GM12878 (cell line): Measurements from ENCODE around the gene TARDBP. TPM values are rescaled to one million over a fixed set of nuclear protein-coding genes. Genes with fewer than 3 reads are reported as not detected.

Experiments used
- ATAC-seq: fragments of 200-7000 bp; cut with Tn5 transposase; 3 replicates; pipeline ENCODE4 v1.9.1; 2020; ENCODE audit warnings: mild to moderate bottlenecking, moderate library complexity
- BruUV-seq: library from RNA; stranded (reverse); fragments of 400-500 nt; replicated peaks from 2 replicates; lab custom pipeline; 2021; lab: Mats Ljungman, UMichigan
- CTCF ChIA-PET: fragments of 300-600 bp; sonication (Branson Sonifier 250); formaldehyde crosslinking; extraction: SDS; loops from one replicate; lab custom pipeline; 2021; ENCODE audit warnings: inconsistent platforms; lab: Yijun Ruan, JAX
- POLR2A ChIA-PET: fragments of 350-600 bp; formaldehyde crosslinking; extraction: SDS; loops from one replicate; lab custom pipeline; 2021; ENCODE audit warnings: inconsistent platforms; lab: Charles Lee
- RAD21 ChIA-PET: fragments of 300-600 bp; sonication (Branson Sonifier 250); formaldehyde crosslinking; loops from one replicate; lab custom pipeline; 2023; ENCODE audit warnings: antibody characterized with exemption; ENCODE audit not compliant: unreplicated experiment; lab: Charles Lee
- SMC1A ChIA-PET: fragments of 300-600 bp; sonication (Branson Sonifier 250); formaldehyde crosslinking; loops from one replicate; lab custom pipeline; 2023; ENCODE audit not compliant: unreplicated experiment, uncharacterized antibody; lab: Charles Lee
- DNase-seq: peaks from one replicate; pipeline ENCODE4 v3.0.0-alpha.2; 2011; ENCODE audit warnings: low read depth, low spot score
- FAIRE-seq: peaks from 3 replicates; lab custom pipeline; 2011; peaks lifted over from hg19 to GRCh38; lab: Jason Lieb, UNC
- H2AFZ ChIP-seq: 2 replicates; pipeline ENCODE4 v1.6.0; 2011; ENCODE audit warnings: low read depth, low read length, control low read depth; ENCODE audit not compliant: control insufficient read depth
- H3K27ac ChIP-seq: 2 replicates; pipeline ENCODE4 v1.5.1; 2011; ENCODE audit warnings: control low read depth; ENCODE audit not compliant: control insufficient read depth, insufficient read depth
- H3K27me3 ChIP-seq, 2 experiments: replicated peaks in 1 of 2; 2 replicates each; pipeline versions ENCODE4 v1.6.0 to v1.6.1; 2011; ENCODE audit warnings: low read length in 1 of 2; ENCODE audit not compliant: control insufficient read depth in 2 of 2, insufficient read depth in 2 of 2
- H3K36me3 ChIP-seq, 2 experiments: 2 replicates each; pipeline ENCODE4 v1.5.1; 2011; ENCODE audit warnings: low read length in 1 of 2; ENCODE audit not compliant: control insufficient read depth in 2 of 2, insufficient read depth in 2 of 2
- H3K4me1 ChIP-seq: 2 replicates; pipeline ENCODE4 v1.6.1; 2011; ENCODE audit warnings: mild to moderate bottlenecking, low read length, moderate library complexity, mixed read lengths; ENCODE audit not compliant: control insufficient read depth, insufficient read depth
- H3K4me2 ChIP-seq: 2 replicates; pipeline ENCODE4 v1.6.0; 2011; ENCODE audit warnings: control low read depth; ENCODE audit not compliant: control insufficient read depth, insufficient read depth
- H3K4me3 ChIP-seq: fragments of 200-600 bp; sonication (generic); 2 replicates; pipeline ENCODE4 v1.5.1; 2016
- H3K79me2 ChIP-seq: 2 replicates; pipeline ENCODE4 v1.6.0; 2011; ENCODE audit warnings: low read length; ENCODE audit not compliant: control insufficient read depth, insufficient read depth
- H3K9ac ChIP-seq: 2 replicates; pipeline ENCODE4 v1.8.0; 2011; ENCODE audit warnings: low read length, control low read depth, mixed read lengths; ENCODE audit not compliant: control insufficient read depth, insufficient read depth
- H3K9me3 ChIP-seq: replicated peaks from 3 replicates; pipeline ENCODE4 v1.5.1; 2011; ENCODE audit warnings: mild to moderate bottlenecking, low read length; ENCODE audit not compliant: control insufficient read depth, insufficient read depth
- H4K20me1 ChIP-seq: 2 replicates; pipeline ENCODE4 v1.6.0; 2011; ENCODE audit not compliant: control insufficient read depth, insufficient read depth
- BACH1 ChIP-seq: fragments of 450-650 bp; IDR thresholded peaks from 2 replicates; pipeline ENCODE4 v1.6.1; 2017; ENCODE audit warnings: mild to moderate bottlenecking, borderline replicate concordance
- CHD2 ChIP-seq: IDR thresholded peaks from 2 replicates; pipeline ENCODE4 v1.6.1; 2011; ENCODE audit warnings: low read depth, low read length, improper control_type of control experiment, borderline replicate concordance
- KLF5 ChIP-seq: fragments of 450-650 bp; IDR thresholded peaks from 2 replicates; pipeline ENCODE4 v1.6.1; 2014; ENCODE audit warnings: mild to moderate bottlenecking; ENCODE audit not compliant: partially characterized antibody
- MTA3 ChIP-seq: IDR thresholded peaks from 2 replicates; pipeline ENCODE4 v1.6.1; 2012; ENCODE audit warnings: low read length, inconsistent platforms, borderline replicate concordance
- NFXL1 ChIP-seq: fragments of 450-650 bp; IDR thresholded peaks from 2 replicates; pipeline ENCODE4 v1.6.1; 2017; ENCODE audit warnings: antibody characterized with exemption, mild to moderate bottlenecking, borderline replicate concordance
- NR2C1 ChIP-seq: fragments of 450-650 bp; IDR thresholded peaks from 2 replicates; pipeline ENCODE4 v1.6.1; 2017; ENCODE audit warnings: antibody characterized with exemption, mild to moderate bottlenecking, moderate library complexity
- PAX8 ChIP-seq: fragments of 450-650 bp; IDR thresholded peaks from 2 replicates; pipeline ENCODE4 v1.6.1; 2017; ENCODE audit warnings: mild to moderate bottlenecking, moderate library complexity
- RB1 ChIP-seq: fragments of 450-650 bp; formaldehyde crosslinking; IDR thresholded peaks from 2 replicates; pipeline ENCODE4 v1.6.1; 2017; ENCODE audit warnings: mild to moderate bottlenecking, borderline replicate concordance
- RUNX3 ChIP-seq: IDR thresholded peaks from 2 replicates; pipeline ENCODE4 v1.6.1; 2012; ENCODE audit warnings: low read length, inconsistent platforms
- SIN3A ChIP-seq: IDR thresholded peaks from 2 replicates; pipeline ENCODE4 v1.6.1; 2012; ENCODE audit warnings: low read depth, low read length, improper control_type of control experiment
- SIX5 ChIP-seq: IDR thresholded peaks from 2 replicates; pipeline ENCODE4 v1.6.1; 2011; ENCODE audit warnings: mild to moderate bottlenecking, low read depth, low read length, moderate library complexity; ENCODE audit not compliant: severe bottlenecking
- TCF3 ChIP-seq: IDR thresholded peaks from 2 replicates; pipeline ENCODE4 v1.6.1; 2012; ENCODE audit warnings: low read depth, mild to moderate bottlenecking, low read length, borderline replicate concordance; ENCODE audit not compliant: insufficient read depth
- ZNF217 ChIP-seq: fragments of 450-650 bp; IDR thresholded peaks from 2 replicates; pipeline ENCODE4 v1.6.1; 2017; ENCODE audit warnings: antibody characterized with exemption, mild to moderate bottlenecking
- ZZZ3 ChIP-seq: IDR thresholded peaks from 2 replicates; pipeline ENCODE4 v1.6.1; 2011; ENCODE audit warnings: low read depth; ENCODE audit not compliant: control insufficient read depth, insufficient read length
- WGBS: methylation state at CpG from one replicate; pipeline ENCODE4 v1.1.6; 2016; ENCODE audit warnings: low lambda C conversion rate; ENCODE audit not compliant: insufficient replicate concordance, insufficient coverage; ENCODE audit errors: missing lambda C conversion rate; 5-methylcytosine and 5-hydroxymethylcytosine counted together
- in situ Hi-C: fragments of 300-500 bp; cut with MboI; formaldehyde crosslinking; loops from 9 replicates; pipeline ENCODE4 v1.14.3; 2018; ENCODE audit warnings: mixed read lengths
- intact Hi-C: fragments of 100-400 bp; cut with micrococcal nuclease; formaldehyde crosslinking; loops from one replicate; pipeline ENCODE4 v1.14.2; 2022; ENCODE audit not compliant: unreplicated experiment
- polyA plus RNA-seq, 11 experiments: library from polyadenylated mRNA; depleted of rRNA in 4 of 11; unstranded in 6 of 11; stranded (reverse) in 5 of 11; fragments of >200 nt; fragmentation: Nextera tagmentation in 4 of 11; fragmentation: Illumina TruSeq in 1 of 11; extraction: Ambion mirVana in 4 of 11; extraction: Trizol in 1 of 11; gene quantifications; 1 replicate in 1 of 11; 2 replicates in 10 of 11; pipeline versions ENCODE4 v1.2.1 to v1.2.3, GENCODE V29; 2011 to 2016; ENCODE audit warnings: inconsistent platforms in 2 of 11, missing spikeins in 2 of 11, low read depth in 1 of 11
- total RNA-seq, 4 experiments: library from RNA; depleted of rRNA in 3 of 4; stranded (reverse); fragments of >200 nt in 3 of 4; fragmentation: Illumina TruSeq in 1 of 4; extraction: Trizol in 1 of 4; gene quantifications; 2 replicates each; pipeline versions ENCODE4 v1.2.1 to v1.2.3, GENCODE V29; 2013 to 2021
- TF ChIP-seq, protein P1 (sequence below): IDR thresholded peaks from 2 replicates; pipeline ENCODE4 v1.6.1; 2012; ENCODE audit warnings: low read depth, low read length, improper control_type of control experiment
- TF ChIP-seq, protein P2 (sequence below): IDR thresholded peaks from 2 replicates; pipeline ENCODE4 v1.6.1; 2011; ENCODE audit warnings: borderline replicate concordance, low read depth, mild to moderate bottlenecking, moderate library complexity, mixed read lengths, low read length; ENCODE audit not compliant: insufficient read depth; ENCODE audit errors: extremely low read length
- TF ChIP-seq, protein P3 (sequence below): fragments of 450-650 bp; IDR thresholded peaks from 2 replicates; pipeline ENCODE4 v1.6.1; 2016; ENCODE audit warnings: mild to moderate bottlenecking
- TF ChIP-seq, protein P4 (sequence below), 3 experiments: IDR thresholded peaks in 2 of 3; conservative IDR thresholded peaks in 1 of 3; 2 replicates each; pipeline ENCODE4 v1.5.1; 2011; ENCODE audit warnings: low read depth in 3 of 3, low read length in 3 of 3, mild to moderate bottlenecking in 3 of 3, control low read depth in 2 of 3, moderate library complexity in 2 of 3, inconsistent platforms in 1 of 3, mixed read lengths in 1 of 3; ENCODE audit not compliant: control insufficient read depth in 2 of 3, insufficient read depth in 1 of 3; ENCODE audit errors: extremely low read depth in 1 of 3

The TARDBP gene
- total and polyA plus RNA-seq, 10 of the 15 experiments (the other 5 are each of a cell fraction or from before 2014, with no cell fraction given) = 55.6 to 318 (median 192) TPM

DNA sequence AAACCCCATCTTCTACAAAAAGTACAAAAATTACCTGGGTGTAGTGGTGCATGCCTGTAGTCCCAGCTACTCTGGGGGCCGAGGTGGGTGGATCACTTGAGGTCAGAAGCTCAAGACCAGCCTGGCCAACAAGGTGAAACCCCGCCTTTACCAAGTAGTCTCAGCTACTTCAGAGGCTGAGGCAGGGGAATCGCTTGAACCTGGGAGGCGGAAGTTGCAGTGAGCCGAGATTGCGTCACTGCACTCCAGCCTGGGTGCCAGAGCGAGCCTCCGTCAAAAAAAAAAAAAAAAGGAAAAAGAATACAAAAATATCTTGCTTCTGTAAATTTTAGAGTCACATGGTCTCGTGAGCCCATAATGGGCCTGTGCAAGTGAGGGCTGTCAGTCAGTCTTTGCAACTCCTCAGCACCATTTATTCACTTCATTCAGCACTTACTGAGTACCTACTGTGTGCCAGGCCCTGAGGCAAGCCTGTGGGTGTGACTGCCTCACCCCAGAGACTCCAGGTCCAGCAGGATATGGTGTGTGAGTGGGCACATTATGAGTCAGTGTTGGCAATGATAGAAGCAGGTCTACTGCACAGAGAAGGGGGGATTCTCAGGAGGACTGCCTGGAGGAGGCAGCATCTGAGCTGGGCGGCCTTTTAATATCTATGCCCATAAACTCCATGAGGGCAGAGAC lies 46.8 kb upstream of the TARDBP start:
- H4K20me1 ChIP-seq = no peaks in the 10 kb centered on the region
- FAIRE-seq (no peak), ATAC-seq (peak; percentile 81), DNase-seq (peak; percentile 58)
- BruUV-seq = no TSS peak
- H3K27ac ChIP-seq = peak overlapping the region; percentile 77
- no peaks in the 10 kb centered on the region for H3K27me3 ChIP-seq
- POLR2A ChIA-PET = interaction anchor here (0.5 to 2.8 kb wide), 5 partner anchors 21 to 1012 kb away, joined by 3 to 41 read pairs (median 3); partner anchors contain the start of gene TARDBP
- no peaks in the 10 kb centered on the region for H3K36me3 ChIP-seq
- 5% methylated on average over 8 of the region's 10 CpGs for WGBS
- intact Hi-C loops = loop anchor here (1.0 to 10.0 kb wide), 3 partner anchors 21 to 451 kb away; no protein-coding TSS in a partner anchor
- CTCF ChIA-PET = interaction anchor here (0.6 to 6.3 kb wide), 7 partner anchors 16 to 1631 kb away, joined by 3 to 40 read pairs (median 4); partner anchors contain the start of gene TARDBP
- H2AFZ ChIP-seq = peak overlapping the region; percentile 38
- in situ Hi-C loops = no loop called here
- 0 out of 2 replicates have a peak overlapping the region, but pooled peaks have one; percentile 25 for H3K4me3 ChIP-seq
- SMC1A ChIA-PET = interaction anchor here (0.8 to 8.7 kb wide), 11 partner anchors 9 to 470 kb away, joined by 3 to 118 read pairs (median 4); partner anchors contain the start of gene TARDBP
- H3K9ac ChIP-seq = peak overlapping the region; percentile 38
- H3K4me2 ChIP-seq = peak overlapping the region; percentile 62
- RAD21 ChIA-PET = interaction anchor here (0.6 to 8.2 kb wide), 12 partner anchors 21 to 1241 kb away, joined by 3 to 89 read pairs (median 4); partner anchors contain the start of gene TARDBP
- no peaks in the 10 kb centered on the region for H3K9me3 ChIP-seq
- H3K4me1 ChIP-seq = peaks cover 69% of the 10 kb centered on the region
- no peaks in the 10 kb centered on the region for H3K79me2 ChIP-seq
- TF ChIP-seq KLF5 = no peak
- TF ChIP-seq TCF3 = no peak
- TF ChIP-seq BACH1 = no peak
- TF ChIP-seq ZZZ3 = no peak
- no peak for TF ChIP-seq CHD2
- TF ChIP-seq NR2C1 = no peak
- TF ChIP-seq RB1 = no peak
- TF ChIP-seq NFXL1 = no peak
- TF ChIP-seq, protein P1, sequence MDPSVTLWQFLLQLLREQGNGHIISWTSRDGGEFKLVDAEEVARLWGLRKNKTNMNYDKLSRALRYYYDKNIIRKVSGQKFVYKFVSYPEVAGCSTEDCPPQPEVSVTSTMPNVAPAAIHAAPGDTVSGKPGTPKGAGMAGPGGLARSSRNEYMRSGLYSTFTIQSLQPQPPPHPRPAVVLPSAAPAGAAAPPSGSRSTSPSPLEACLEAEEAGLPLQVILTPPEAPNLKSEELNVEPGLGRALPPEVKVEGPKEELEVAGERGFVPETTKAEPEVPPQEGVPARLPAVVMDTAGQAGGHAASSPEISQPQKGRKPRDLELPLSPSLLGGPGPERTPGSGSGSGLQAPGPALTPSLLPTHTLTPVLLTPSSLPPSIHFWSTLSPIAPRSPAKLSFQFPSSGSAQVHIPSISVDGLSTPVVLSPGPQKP = no peak
- TF ChIP-seq, protein P2, sequence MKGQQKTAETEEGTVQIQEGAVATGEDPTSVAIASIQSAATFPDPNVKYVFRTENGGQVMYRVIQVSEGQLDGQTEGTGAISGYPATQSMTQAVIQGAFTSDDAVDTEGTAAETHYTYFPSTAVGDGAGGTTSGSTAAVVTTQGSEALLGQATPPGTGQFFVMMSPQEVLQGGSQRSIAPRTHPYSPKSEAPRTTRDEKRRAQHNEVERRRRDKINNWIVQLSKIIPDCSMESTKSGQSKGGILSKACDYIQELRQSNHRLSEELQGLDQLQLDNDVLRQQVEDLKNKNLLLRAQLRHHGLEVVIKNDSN = no peak
- TF ChIP-seq, protein P3, sequence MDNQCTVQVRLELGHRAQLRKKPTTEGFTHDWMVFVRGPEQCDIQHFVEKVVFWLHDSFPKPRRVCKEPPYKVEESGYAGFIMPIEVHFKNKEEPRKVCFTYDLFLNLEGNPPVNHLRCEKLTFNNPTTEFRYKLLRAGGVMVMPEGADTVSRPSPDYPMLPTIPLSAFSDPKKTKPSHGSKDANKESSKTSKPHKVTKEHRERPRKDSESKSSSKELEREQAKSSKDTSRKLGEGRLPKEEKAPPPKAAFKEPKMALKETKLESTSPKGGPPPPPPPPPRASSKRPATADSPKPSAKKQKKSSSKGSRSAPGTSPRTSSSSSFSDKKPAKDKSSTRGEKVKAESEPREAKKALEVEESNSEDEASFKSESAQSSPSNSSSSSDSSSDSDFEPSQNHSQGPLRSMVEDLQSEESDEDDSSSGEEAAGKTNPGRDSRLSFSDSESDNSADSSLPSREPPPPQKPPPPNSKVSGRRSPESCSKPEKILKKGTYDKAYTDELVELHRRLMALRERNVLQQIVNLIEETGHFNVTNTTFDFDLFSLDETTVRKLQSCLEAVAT = 0 out of 2 replicates have a peak, but pooled peaks have one; percentile 1
- TF ChIP-seq RUNX3 = no peak
- TF ChIP-seq SIX5 = no peak
- TF ChIP-seq PAX8 = no peak
- TF ChIP-seq, protein P4, sequence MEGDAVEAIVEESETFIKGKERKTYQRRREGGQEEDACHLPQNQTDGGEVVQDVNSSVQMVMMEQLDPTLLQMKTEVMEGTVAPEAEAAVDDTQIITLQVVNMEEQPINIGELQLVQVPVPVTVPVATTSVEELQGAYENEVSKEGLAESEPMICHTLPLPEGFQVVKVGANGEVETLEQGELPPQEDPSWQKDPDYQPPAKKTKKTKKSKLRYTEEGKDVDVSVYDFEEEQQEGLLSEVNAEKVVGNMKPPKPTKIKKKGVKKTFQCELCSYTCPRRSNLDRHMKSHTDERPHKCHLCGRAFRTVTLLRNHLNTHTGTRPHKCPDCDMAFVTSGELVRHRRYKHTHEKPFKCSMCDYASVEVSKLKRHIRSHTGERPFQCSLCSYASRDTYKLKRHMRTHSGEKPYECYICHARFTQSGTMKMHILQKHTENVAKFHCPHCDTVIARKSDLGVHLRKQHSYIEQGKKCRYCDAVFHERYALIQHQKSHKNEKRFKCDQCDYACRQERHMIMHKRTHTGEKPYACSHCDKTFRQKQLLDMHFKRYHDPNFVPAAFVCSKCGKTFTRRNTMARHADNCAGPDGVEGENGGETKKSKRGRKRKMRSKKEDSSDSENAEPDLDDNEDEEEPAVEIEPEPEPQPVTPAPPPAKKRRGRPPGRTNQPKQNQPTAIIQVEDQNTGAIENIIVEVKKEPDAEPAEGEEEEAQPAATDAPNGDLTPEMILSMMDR (IDR thresholded peaks at IDR 0.05 in 2 of 3, conservative IDR thresholded peaks at IDR 0.05 in 1 of 3; ENCODE audit: control insufficient read depth in 2 of 3, extremely low read depth in 1 of 3, insufficient read depth in 1 of 3, low read depth in 3 of 3, low read length in 3 of 3) = no peak
- TF ChIP-seq SIN3A = no peak
- TF ChIP-seq MTA3 = no peak; the same call in 1 of the 2 replicates
- peak; percentile 79 for TF ChIP-seq ZNF217
